ENCODE results near the gene PDE2A. TPM values are rescaled to one million over a fixed set of nuclear protein-coding genes. Genes with fewer than 3 reads are reported as not detected.
A peak's percentile ranks its signal among the peaks of the same experiment; 100 is the strongest.

The PDE2A gene
- total RNA-seq, 2 donors from 2014 or later: 3.7 to 13.3 TPM

- TF ChIP-seq, protein P1, sequence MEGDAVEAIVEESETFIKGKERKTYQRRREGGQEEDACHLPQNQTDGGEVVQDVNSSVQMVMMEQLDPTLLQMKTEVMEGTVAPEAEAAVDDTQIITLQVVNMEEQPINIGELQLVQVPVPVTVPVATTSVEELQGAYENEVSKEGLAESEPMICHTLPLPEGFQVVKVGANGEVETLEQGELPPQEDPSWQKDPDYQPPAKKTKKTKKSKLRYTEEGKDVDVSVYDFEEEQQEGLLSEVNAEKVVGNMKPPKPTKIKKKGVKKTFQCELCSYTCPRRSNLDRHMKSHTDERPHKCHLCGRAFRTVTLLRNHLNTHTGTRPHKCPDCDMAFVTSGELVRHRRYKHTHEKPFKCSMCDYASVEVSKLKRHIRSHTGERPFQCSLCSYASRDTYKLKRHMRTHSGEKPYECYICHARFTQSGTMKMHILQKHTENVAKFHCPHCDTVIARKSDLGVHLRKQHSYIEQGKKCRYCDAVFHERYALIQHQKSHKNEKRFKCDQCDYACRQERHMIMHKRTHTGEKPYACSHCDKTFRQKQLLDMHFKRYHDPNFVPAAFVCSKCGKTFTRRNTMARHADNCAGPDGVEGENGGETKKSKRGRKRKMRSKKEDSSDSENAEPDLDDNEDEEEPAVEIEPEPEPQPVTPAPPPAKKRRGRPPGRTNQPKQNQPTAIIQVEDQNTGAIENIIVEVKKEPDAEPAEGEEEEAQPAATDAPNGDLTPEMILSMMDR (conservative IDR thresholded peaks at IDR 0.05): no peak
Measured at GRCh38 chr11:72570893-72571661, 103.1 kb downstream of the PDE2A start.

GRCh38 chr11:72569966-72570892 lies 104.0 kb downstream of the PDE2A start:
- Histone ChIP-seq H3K9ac (ENCODE audit: extremely low read depth, low read length, poor library complexity, severe bottlenecking) (no peak overlapping the region), H3K4me1 (ENCODE audit: control insufficient read depth, insufficient read depth, low read length) (peaks cover 3% of the 10 kb centered on the region), H3K27me3 (ENCODE audit: control insufficient read depth, insufficient read depth, low read length, poor library complexity, severe bottlenecking) (no peaks in the 10 kb centered on the region), H3K4me3 (ENCODE audit: low read length) (no peak overlapping the region), H3K27ac (ENCODE audit: low read depth, low read length) (no peak overlapping the region), H3K36me3 (ENCODE audit: control insufficient read depth, insufficient read depth, low read length) (no peaks in the 10 kb centered on the region), H3K9me3 (ENCODE audit: control insufficient read depth, low read length) (no peaks in the 10 kb centered on the region)
- Mint-ChIP-seq H3K27ac (no peak overlapping the region), H3K4me1 (peaks cover 43% of the 10 kb centered on the region), H3K36me3 (ENCODE audit: low read depth) (no peaks in the 10 kb centered on the region), H3K9me3 (peaks cover 4% of the 10 kb centered on the region), H3K4me3 (no peak overlapping the region), H3K27me3 (ENCODE audit: insufficient read depth) (peaks cover 14% of the 10 kb centered on the region)
- WGBS, 2 experiments (ENCODE audit: insufficient coverage in 1 of 2, insufficient read length in 1 of 2): 44 to 72% methylated on average over 2 to 4 of the region's 4 CpGs
- DNase-seq: peak; percentile 41
- TF ChIP-seq, protein P1 (conservative IDR thresholded peaks at IDR 0.05): no peak

More at GRCh38 chr11:72570893-72571661, 103.1 kb downstream of the PDE2A start:
- WGBS, 2 experiments (ENCODE audit: insufficient coverage in 1 of 2, insufficient read length in 1 of 2): 89 to 92% methylated on average over 8 to 10 of the region's 10 CpGs
- Histone ChIP-seq H3K36me3 (ENCODE audit: control insufficient read depth, insufficient read depth, low read length) (no peaks in the 10 kb centered on the region), H3K27me3 (ENCODE audit: control insufficient read depth, insufficient read depth, low read length, poor library complexity, severe bottlenecking) (no peaks in the 10 kb centered on the region), H3K27ac (ENCODE audit: low read depth, low read length) (no peak overlapping the region), H3K4me3 (ENCODE audit: low read length) (no peak overlapping the region), H3K9me3 (ENCODE audit: control insufficient read depth, low read length) (no peaks in the 10 kb centered on the region), H3K9ac (ENCODE audit: extremely low read depth, low read length, poor library complexity, severe bottlenecking) (no peak overlapping the region), H3K4me1 (ENCODE audit: control insufficient read depth, insufficient read depth, low read length) (peaks cover 3% of the 10 kb centered on the region)
- Mint-ChIP-seq H3K4me1 (peaks cover 43% of the 10 kb centered on the region), H3K4me3 (no peak overlapping the region), H3K9me3 (peaks cover 4% of the 10 kb centered on the region), H3K27ac (no peak overlapping the region), H3K27me3 (ENCODE audit: insufficient read depth) (peaks cover 14% of the 10 kb centered on the region), H3K36me3 (ENCODE audit: low read depth) (no peaks in the 10 kb centered on the region)
- DNase-seq: peak; percentile 26

- no peaks in the 10 kb centered on the region for H3K9me3 ChIP-seq (ENCODE audit: control insufficient read depth, low read length)
Measured at GRCh38 chr11:72568861-72569260, 105.4 kb downstream of the PDE2A start.

More at GRCh38 chr11:72568861-72569260, 105.4 kb downstream of the PDE2A start:
- Histone ChIP-seq H3K4me3 (ENCODE audit: low read length) (no peak overlapping the region), H3K27me3 (ENCODE audit: control insufficient read depth, insufficient read depth, low read length, poor library complexity, severe bottlenecking) (peaks cover 2% of the 10 kb centered on the region), H3K9ac (ENCODE audit: extremely low read depth, low read length, poor library complexity, severe bottlenecking) (no peak overlapping the region), H3K4me1 (ENCODE audit: control insufficient read depth, insufficient read depth, low read length) (peaks cover 3% of the 10 kb centered on the region), H3K27ac (ENCODE audit: low read depth, low read length) (no peak overlapping the region), H3K36me3 (ENCODE audit: control insufficient read depth, insufficient read depth, low read length) (no peaks in the 10 kb centered on the region)
- peaks cover 4% of the 10 kb centered on the region for H3K9me3 Mint-ChIP-seq
- peak; percentile 22 for DNase-seq
- peaks cover 33% of the 10 kb centered on the region for H3K4me1 Mint-ChIP-seq
- 91 to 94% methylated on average over 3 to 6 of the region's 6 CpGs for WGBS, 2 experiments (ENCODE audit: insufficient coverage in 1 of 2, insufficient read length in 1 of 2)
- H3K36me3 Mint-ChIP-seq (ENCODE audit: low read depth): no peaks in the 10 kb centered on the region
- no peak overlapping the region for H3K27ac Mint-ChIP-seq
- TF ChIP-seq, protein P1 (conservative IDR thresholded peaks at IDR 0.05): no peak
- H3K27me3 Mint-ChIP-seq (ENCODE audit: insufficient read depth): peaks cover 14% of the 10 kb centered on the region
- H3K4me3 Mint-ChIP-seq: no peak overlapping the region

Measured in endodermal cell (in vitro differentiated cells).